ENCODE results near the gene C1orf21.
"Not testable (repeated sequence)": the region's sequence is repeated elsewhere in the genome, so short reads cannot be mapped to it uniquely, and the experiment has no call there.

C1orf21 gene

GRCh38 chr1:184608990-184609389 lies 222.2 kb downstream of the C1orf21 start:
- no peak for DNase-seq

- no peak for DNase-seq
These were observed 224.2 kb downstream of the C1orf21 start for GRCh38 chr1:184610876-184611595.

GRCh38 chr1:184612229-184612628 lies 225.4 kb downstream of the C1orf21 start:
- not testable (repeated sequence) for DNase-seq

GRCh38 chr1:184614667-184615066 lies 227.8 kb downstream of the C1orf21 start:
- DNase-seq: no peak

- DNase-seq: no peak
These were observed 228.5 kb downstream of the C1orf21 start for GRCh38 chr1:184615301-184615700.

- DNase-seq: no peak
These were observed 229.7 kb downstream of the C1orf21 start for GRCh38 chr1:184616504-184616903.

GRCh38 chr1:184617433-184618029 lies 230.7 kb downstream of the C1orf21 start:
- DNase-seq: no peak

GRCh38 chr1:184618851-184619250 lies 232.0 kb downstream of the C1orf21 start:
- DNase-seq: no peak

GRCh38 chr1:184620469-184620868 lies 233.6 kb downstream of the C1orf21 start:
- no peak for DNase-seq

- DNase-seq: no peak
These were observed 234.4 kb downstream of the C1orf21 start for GRCh38 chr1:184621260-184621659.

GRCh38 chr1:184622136-184622823 lies 235.5 kb downstream of the C1orf21 start:
- DNase-seq: no peak

- DNase-seq: no peak
These were observed 236.6 kb downstream of the C1orf21 start for GRCh38 chr1:184623404-184623803.

GRCh38 chr1:184624051-184624450 lies 237.2 kb downstream of the C1orf21 start:
- DNase-seq: no peak

- DNase-seq: no peak
These were observed 237.8 kb downstream of the C1orf21 start for GRCh38 chr1:184624626-184625025.

GRCh38 chr1:184625271-184625670 lies 238.4 kb downstream of the C1orf21 start:
- DNase-seq: no peak

GRCh38 chr1:184626076-184627006 lies 239.5 kb downstream of the C1orf21 start:
- no peak for DNase-seq

GRCh38 chr1:184627007-184627341 lies 240.1 kb downstream of the C1orf21 start:
- DNase-seq: no peak

GRCh38 chr1:184629266-184629665 lies 242.4 kb downstream of the C1orf21 start:
- DNase-seq: no peak

- no peak for DNase-seq
These were observed 243.8 kb downstream of the C1orf21 start for GRCh38 chr1:184630679-184631060.

GRCh38 chr1:184632415-184633175 lies 245.8 kb downstream of the C1orf21 start:
- no peak for DNase-seq

GRCh38 chr1:184633785-184634184 lies 247.0 kb downstream of the C1orf21 start:
- no peak for DNase-seq

GRCh38 chr1:184634296-184634695 lies 247.5 kb downstream of the C1orf21 start:
- DNase-seq: no peak
